GM12878 (cell line): Measurements from ENCODE around the gene SEPTIN5. TPM values are rescaled to one million over a fixed set of nuclear protein-coding genes. Genes with fewer than 3 reads are reported as not detected.

Experiments used
- CREB1 ChIP-seq: IDR thresholded peaks from 2 replicates; pipeline ENCODE4 v1.6.1; 2012; ENCODE audit warnings: low read depth, mild to moderate bottlenecking, inconsistent platforms
- GABPA ChIP-seq: IDR thresholded peaks from 2 replicates; pipeline ENCODE4 v1.6.1; 2014; ENCODE audit warnings: antibody characterized with exemption, low read depth, mild to moderate bottlenecking, inconsistent platforms
- MXI1 ChIP-seq: fragments of 150-350 bp; IDR thresholded peaks from 2 replicates; pipeline ENCODE4 v1.6.1; 2011; ENCODE audit warnings: low read depth, mild to moderate bottlenecking, inconsistent platforms, low read length, improper control_type of control experiment
- PKNOX1 ChIP-seq: fragments of 450-650 bp; IDR thresholded peaks from 2 replicates; pipeline ENCODE4 v1.6.1; 2016; ENCODE audit warnings: mild to moderate bottlenecking
- SREBF1 ChIP-seq: IDR thresholded peaks from 2 replicates; pipeline ENCODE4 v1.6.1; 2012; ENCODE audit warnings: mild to moderate bottlenecking, low read length
- SUPT20H ChIP-seq: IDR thresholded peaks from 2 replicates; pipeline ENCODE4 v1.6.1; 2011; ENCODE audit warnings: low read depth, mild to moderate bottlenecking, low read length, moderate library complexity, borderline replicate concordance; ENCODE audit not compliant: control insufficient read depth
- ZBTB33 ChIP-seq: fragments of 450-650 bp; IDR thresholded peaks from 2 replicates; pipeline ENCODE4 v1.6.1; 2017; ENCODE audit warnings: mild to moderate bottlenecking
- ZNF24 ChIP-seq: fragments of 450-650 bp; IDR thresholded peaks from 2 replicates; pipeline ENCODE4 v1.6.1; 2017; ENCODE audit warnings: antibody characterized with exemption, mild to moderate bottlenecking
- polyA plus RNA-seq, 11 experiments: library from polyadenylated mRNA; depleted of rRNA in 4 of 11; unstranded in 6 of 11; stranded (reverse) in 5 of 11; fragments of >200 nt; fragmentation: Nextera tagmentation in 4 of 11; fragmentation: Illumina TruSeq in 1 of 11; extraction: Ambion mirVana in 4 of 11; extraction: Trizol in 1 of 11; gene quantifications; 1 replicate in 1 of 11; 2 replicates in 10 of 11; pipeline versions ENCODE4 v1.2.1 to v1.2.3, GENCODE V29; 2011 to 2016; ENCODE audit warnings: inconsistent platforms in 2 of 11, missing spikeins in 2 of 11, low read depth in 1 of 11
- total RNA-seq, 4 experiments: library from RNA; depleted of rRNA in 3 of 4; stranded (reverse); fragments of >200 nt in 3 of 4; fragmentation: Illumina TruSeq in 1 of 4; extraction: Trizol in 1 of 4; gene quantifications; 2 replicates each; pipeline versions ENCODE4 v1.2.1 to v1.2.3, GENCODE V29; 2013 to 2021
- TF ChIP-seq, protein P1 (sequence below): IDR thresholded peaks from 2 replicates; pipeline ENCODE4 v1.6.1; 2012; ENCODE audit warnings: low read depth, low read length, improper control_type of control experiment

SEPTIN5 gene
- total and polyA plus RNA-seq, 10 of the 15 experiments (the other 5 are each of a cell fraction or from before 2014, with no cell fraction given) = 0.13 to 1.1 (median 0.34) TPM; not detected in 5

- TF ChIP-seq, protein P1, sequence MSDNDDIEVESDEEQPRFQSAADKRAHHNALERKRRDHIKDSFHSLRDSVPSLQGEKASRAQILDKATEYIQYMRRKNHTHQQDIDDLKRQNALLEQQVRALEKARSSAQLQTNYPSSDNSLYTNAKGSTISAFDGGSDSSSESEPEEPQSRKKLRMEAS = no peak
- TF ChIP-seq SREBF1 (no peak), MXI1 (no peak), CREB1 (no peak), ZBTB33 (no peak), ZNF24 (no peak), SUPT20H (no peak), GABPA (no peak), PKNOX1 (no peak)
- TF ChIP-seq, all 136 proteins: peak for 0
Observed at GRCh38 chr22:19717181-19717580, 2.9 kb downstream of the SEPTIN5 start (continued).
